Hepatocyte (in vitro differentiated cells): ENCODE data around the gene RIPK1.

ENCODE experiments used
- EZH2 ChIP-seq: fragments of 200-600 bp; sonication (generic); IDR thresholded peaks from 2 replicates; pipeline ENCODE4 v1.6.1; 2016; ENCODE audit warnings: antibody characterized with exemption, mild to moderate bottlenecking, borderline replicate concordance
- TF ChIP-seq, protein P1 (sequence below): fragments of 200-600 bp; sonication (generic); IDR thresholded peaks from 2 replicates; pipeline ENCODE4 v1.5.1; 2016; ENCODE audit warnings: antibody characterized with exemption, mild to moderate bottlenecking; ENCODE audit not compliant: poor library complexity

- TF ChIP-seq, protein P1, sequence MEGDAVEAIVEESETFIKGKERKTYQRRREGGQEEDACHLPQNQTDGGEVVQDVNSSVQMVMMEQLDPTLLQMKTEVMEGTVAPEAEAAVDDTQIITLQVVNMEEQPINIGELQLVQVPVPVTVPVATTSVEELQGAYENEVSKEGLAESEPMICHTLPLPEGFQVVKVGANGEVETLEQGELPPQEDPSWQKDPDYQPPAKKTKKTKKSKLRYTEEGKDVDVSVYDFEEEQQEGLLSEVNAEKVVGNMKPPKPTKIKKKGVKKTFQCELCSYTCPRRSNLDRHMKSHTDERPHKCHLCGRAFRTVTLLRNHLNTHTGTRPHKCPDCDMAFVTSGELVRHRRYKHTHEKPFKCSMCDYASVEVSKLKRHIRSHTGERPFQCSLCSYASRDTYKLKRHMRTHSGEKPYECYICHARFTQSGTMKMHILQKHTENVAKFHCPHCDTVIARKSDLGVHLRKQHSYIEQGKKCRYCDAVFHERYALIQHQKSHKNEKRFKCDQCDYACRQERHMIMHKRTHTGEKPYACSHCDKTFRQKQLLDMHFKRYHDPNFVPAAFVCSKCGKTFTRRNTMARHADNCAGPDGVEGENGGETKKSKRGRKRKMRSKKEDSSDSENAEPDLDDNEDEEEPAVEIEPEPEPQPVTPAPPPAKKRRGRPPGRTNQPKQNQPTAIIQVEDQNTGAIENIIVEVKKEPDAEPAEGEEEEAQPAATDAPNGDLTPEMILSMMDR = no peak
- no peak for TF ChIP-seq EZH2
Observed at GRCh38 chr6:3061501-3061941, 6.8 kb upstream of the RIPK1 start.
